Measurements from ENCODE around the gene WT1. TPM values are rescaled to one million over a fixed set of nuclear protein-coding genes. Genes with fewer than 3 reads are reported as not detected.

The WT1 gene
- total RNA-seq, 1 donor from 2014 or later = not detected

GRCh38 chr11:32366666-32367065 lies 68.7 kb downstream of the WT1 start:
- no peak overlapping the region for H3K27ac ChIP-seq
- H3K36me3 ChIP-seq = no peaks in the 10 kb centered on the region
- no peak for TF ChIP-seq CTCF (IDR thresholded peaks at IDR 0.05)
- H3K27me3 ChIP-seq = no peaks in the 10 kb centered on the region
- no peaks in the 10 kb centered on the region for H3K9me3 ChIP-seq
- H3K4me3 ChIP-seq = no peak overlapping the region
- no peaks in the 10 kb centered on the region for H3K4me1 ChIP-seq
- DNase-seq (ENCODE audit: low spot score in 2 of 2) = no peak
- intact Hi-C loops (cut with DNase I) = no loop called here

GRCh38 chr11:32365192-32365591 lies 70.1 kb downstream of the WT1 start:
- Histone ChIP-seq H3K36me3 (no peaks in the 10 kb centered on the region), H3K4me1 (no peaks in the 10 kb centered on the region), H3K4me3 (no peak overlapping the region), H3K9me3 (no peaks in the 10 kb centered on the region), H3K27me3 (no peaks in the 10 kb centered on the region), H3K27ac (no peak overlapping the region)
- intact Hi-C loops (cut with DNase I) = no loop called here
- TF ChIP-seq CTCF (IDR thresholded peaks at IDR 0.05) = no peak
- no peak for DNase-seq (ENCODE audit: low spot score in 2 of 2)

GRCh38 chr11:32358729-32359128 lies 76.6 kb downstream of the WT1 start:
- no peak for TF ChIP-seq CTCF (IDR thresholded peaks at IDR 0.05)

GRCh38 chr11:32353884-32354283 lies 81.5 kb downstream of the WT1 start:
- H3K27ac ChIP-seq = no peak overlapping the region
- no peaks in the 10 kb centered on the region for H3K27me3 ChIP-seq
- H3K36me3 ChIP-seq = no peaks in the 10 kb centered on the region
- no peaks in the 10 kb centered on the region for H3K4me1 ChIP-seq
- no peaks in the 10 kb centered on the region for H3K9me3 ChIP-seq
- no peak overlapping the region for H3K4me3 ChIP-seq
- no peak for DNase-seq (ENCODE audit: low spot score in 2 of 2)
- intact Hi-C loops (cut with DNase I) = no loop called here
- TF ChIP-seq CTCF (IDR thresholded peaks at IDR 0.05) = no peak

More at GRCh38 chr11:32358729-32359128, 76.6 kb downstream of the WT1 start:
- no peak for DNase-seq (ENCODE audit: low spot score in 2 of 2)
- Histone ChIP-seq H3K27me3 (no peaks in the 10 kb centered on the region), H3K27ac (no peak overlapping the region), H3K4me1 (no peaks in the 10 kb centered on the region), H3K4me3 (no peak overlapping the region), H3K36me3 (no peaks in the 10 kb centered on the region), H3K9me3 (no peaks in the 10 kb centered on the region)
- intact Hi-C loops (cut with DNase I) = no loop called here

- Histone ChIP-seq H3K27ac (no peak overlapping the region), H3K4me3 (no peak overlapping the region), H3K4me1 (no peaks in the 10 kb centered on the region), H3K36me3 (no peaks in the 10 kb centered on the region), H3K27me3 (no peaks in the 10 kb centered on the region), H3K9me3 (no peaks in the 10 kb centered on the region)
- no peak for DNase-seq (ENCODE audit: low spot score in 2 of 2)
- intact Hi-C loops (cut with DNase I) = no loop called here
- TF ChIP-seq CTCF (IDR thresholded peaks at IDR 0.05) = no peak
Observed at GRCh38 chr11:32348502-32348901, 86.8 kb downstream of the WT1 start.

- DNase-seq (ENCODE audit: low spot score in 2 of 2) = no peak
- Histone ChIP-seq H3K9me3 (no peaks in the 10 kb centered on the region), H3K36me3 (no peaks in the 10 kb centered on the region), H3K27ac (no peak overlapping the region), H3K4me1 (no peaks in the 10 kb centered on the region), H3K27me3 (no peaks in the 10 kb centered on the region), H3K4me3 (no peak overlapping the region)
- no peak for TF ChIP-seq CTCF (IDR thresholded peaks at IDR 0.05)
- intact Hi-C loops (cut with DNase I) = no loop called here
Observed at GRCh38 chr11:32344946-32345345, 90.4 kb downstream of the WT1 start.
